GM04503 (cell line): Measurements from ENCODE around the gene SMCP.

Experiments used
- DNase-seq: peaks from one replicate; pipeline ENCODE4 v3.0.0-alpha.2; 2012; ENCODE audit warnings: low read depth

SMCP gene

GRCh38 chr1:152886758-152887409 lies 8.8 kb downstream of the SMCP start:
- DNase-seq, result no peak

- DNase-seq, result no peak
Measured at GRCh38 chr1:152888126-152888525, 10.0 kb downstream of the SMCP start.

- DNase-seq, result no peak
Measured at GRCh38 chr1:152899027-152899426, 20.9 kb downstream of the SMCP start.

GRCh38 chr1:152899883-152900282 lies 21.8 kb downstream of the SMCP start:
- DNase-seq, result no peak

GRCh38 chr1:152901631-152902030 lies 23.5 kb downstream of the SMCP start:
- DNase-seq, result no peak

GRCh38 chr1:152902636-152903035 lies 24.5 kb downstream of the SMCP start:
- DNase-seq, result no peak

GRCh38 chr1:152904688-152905440 lies 26.7 kb downstream of the SMCP start:
- no peak for DNase-seq

- peak; percentile 87 for DNase-seq
Measured at GRCh38 chr1:152906023-152906565, 28.0 kb downstream of the SMCP start.

- DNase-seq, result no peak
Measured at GRCh38 chr1:152907686-152908601, 29.8 kb downstream of the SMCP start, which contains the start of gene IVL. TSS of gene IVL (plus strand) at chr1:152908546. CDS start at chr1:152909798, 1,252 bp downstream.

GRCh38 chr1:152909206-152909605 lies 31.1 kb downstream of the SMCP start:
- DNase-seq, result no peak

GRCh38 chr1:152912471-152912870 lies 34.3 kb downstream of the SMCP start:
- no peak for DNase-seq

GRCh38 chr1:152912900-152913299 lies 34.8 kb downstream of the SMCP start:
- DNase-seq, result no peak

GRCh38 chr1:152917794-152918193 lies 39.7 kb downstream of the SMCP start:
- no peak for DNase-seq

- DNase-seq, result no peak
Measured at GRCh38 chr1:152919071-152919470, 40.9 kb downstream of the SMCP start.

GRCh38 chr1:152924191-152924590 lies 46.1 kb downstream of the SMCP start:
- no peak for DNase-seq

- DNase-seq, result no peak
Measured at GRCh38 chr1:152926091-152926490, 48.0 kb downstream of the SMCP start.

GRCh38 chr1:152928671-152929070 lies 50.5 kb downstream of the SMCP start:
- no peak for DNase-seq

GRCh38 chr1:152932170-152932811 lies 54.2 kb downstream of the SMCP start:
- no peak for DNase-seq

- DNase-seq, result no peak
Measured at GRCh38 chr1:152933196-152933595, 55.1 kb downstream of the SMCP start.
